ENCODE measurements around the gene BACE2. TPM values are rescaled to one million over a fixed set of nuclear protein-coding genes. Genes with fewer than 3 reads are reported as not detected.

BACE2 gene
- total RNA-seq (10 to 100 TPM; 11.2 to 36.5 (median 15.1) TPM), polyA plus RNA-seq (10 to 100 TPM in 1 of 2 donors, 1 to 10 TPM in 1; 4.5 to 19.7 TPM)
- long read RNA-seq, donor 1, transcript BACE2-202 (9 exons, 2,993 nt) = major isoform, 13 of 20 reads
- long read RNA-seq, donor 1, partial matches to known transcripts = 0 of 20 reads
- long read RNA-seq, donor 1, other reads (novel, unspliced or antisense) = 7 of 20 reads
- long read RNA-seq, donor 2, transcript BACE2-202 (9 exons, 2,993 nt) = major isoform, 9 of 23 reads
- long read RNA-seq, donor 2, partial matches to known transcripts = 0 of 23 reads
- long read RNA-seq, donor 2, other reads (novel, unspliced or antisense) = 14 of 23 reads
- long read RNA-seq, donor 3, transcript BACE2-202 (9 exons, 2,993 nt) = major isoform, 7 of 19 reads
- long read RNA-seq, donor 3, partial matches to known transcripts = 8 of 19 reads
- long read RNA-seq, donor 3, other reads (novel, unspliced or antisense) = 3 of 19 reads

GRCh38 chr21:41167348-41168342 is at the start of gene BACE2:
Gene BACE2, plus strand, starts transcription at chr21:41168160. Its CDS starts 104 bp downstream, at chr21:41168264.
- ATAC-seq = peak; percentile 77 to 91 (median 88)
- WGBS, 2 donors = 0 to 1% methylated on average over 77 to 111 of the region's 111 CpGs
- intact Hi-C loops (cut with DNase I) = loop anchor here in 1 of 10 donors (10.0 kb wide), 1 partner anchor 257 kb away; the partner anchor contains the start of gene MX1

GRCh38 chr21:41119901-41120300 is 48.1 kb upstream of the BACE2 start:
- no peak overlapping the region for H3K27ac ChIP-seq
- peaks cover 0 to 9% (median under 1%) of the 10 kb centered on the region in 9 donors for H3K4me1 ChIP-seq
- TF ChIP-seq CTCF (IDR thresholded peaks at IDR 0.05) = no peak
- no peaks in the 10 kb centered on the region for H3K36me3 ChIP-seq
- peaks cover 0 to 43% (median 20%) of the 10 kb centered on the region in 7 donors for H3K27me3 ChIP-seq
- intact Hi-C loops (cut with DNase I) = loop anchor here in 8 of 10 donors (2.0 to 10.0 kb wide), 3 partner anchors 341 to 345 kb away; no protein-coding TSS in a partner anchor
- 89 to 91% methylated on average over 1 of the region's 1 CpG for WGBS, 2 donors
- no peak for DNase-seq
- H3K4me3 ChIP-seq = no peak overlapping the region
- no peaks in the 10 kb centered on the region for H3K9me3 ChIP-seq
- ATAC-seq = no peak

More at GRCh38 chr21:41167348-41168342, at the start of gene BACE2:
- peak; percentile 23 to 86 (median 66) for TF ChIP-seq CTCF (IDR thresholded peaks at IDR 0.05)
- peak; percentile 85 to 87 for DNase-seq
- Histone ChIP-seq H3K27ac (peak within 1 kb of the TSS; percentile 84 to 97 (median 94)), H3K9me3 (no peaks in the 10 kb centered on the region), H3K36me3 (peaks cover 0 to 9% (median 0%) of the 10 kb centered on the region in 9 donors), H3K27me3 (peaks cover 0 to 40% (median 0%) of the 10 kb centered on the region in 7 donors), H3K4me3 (peak within 1 kb of the TSS; percentile 69 to 90 (median 87)), H3K4me1 (peaks cover 0 to 41% (median 29%) of the 10 kb centered on the region in 9 donors)

GRCh38 chr21:41120997-41121396 is 47.0 kb upstream of the BACE2 start:
- ATAC-seq = no peak
- Histone ChIP-seq H3K36me3 (no peaks in the 10 kb centered on the region), H3K27me3 (peaks cover 0 to 38% (median 16%) of the 10 kb centered on the region in 7 donors), H3K27ac (no peak overlapping the region), H3K4me3 (no peak overlapping the region), H3K4me1 (peaks cover 0 to 11% (median 3%) of the 10 kb centered on the region in 9 donors), H3K9me3 (no peaks in the 10 kb centered on the region)
- WGBS, 2 donors = 80 to 82% methylated on average over 4 of the region's 4 CpGs
- DNase-seq = no peak
- intact Hi-C loops (cut with DNase I) = loop anchor here in 8 of 10 donors (2.0 to 10.0 kb wide), 3 partner anchors 340 to 344 kb away; no protein-coding TSS in a partner anchor
- TF ChIP-seq CTCF (IDR thresholded peaks at IDR 0.05) = no peak

Data from heart right ventricle (tissue), 16 donors.